BLaER1 (cell line): Measurements from ENCODE around the gene ZNF396.

Experiments used
- H3K27ac ChIP-seq: shearing (Covaris generic); formaldehyde crosslinking; 2 replicates; pipeline ENCODE4 v1.8.1; 2022
- H3K27me3 ChIP-seq: shearing (Covaris generic); formaldehyde crosslinking; 2 replicates; pipeline ENCODE4 v1.8.1; 2022
- H3K36me3 ChIP-seq: shearing (Covaris generic); formaldehyde crosslinking; 2 replicates; pipeline ENCODE4 v1.8.1; 2022
- H3K4me1 ChIP-seq: shearing (Covaris generic); formaldehyde crosslinking; 2 replicates; pipeline ENCODE4 v1.8.1; 2022
- H3K4me2 ChIP-seq: shearing (Covaris generic); formaldehyde crosslinking; 2 replicates; pipeline ENCODE4 v1.8.1; 2022
- H3K4me3 ChIP-seq: shearing (Covaris generic); formaldehyde crosslinking; 2 replicates; pipeline ENCODE4 v1.8.1; 2022
- H3K9ac ChIP-seq: shearing (Covaris generic); formaldehyde crosslinking; 2 replicates; pipeline ENCODE4 v1.8.1; 2022
- H3K9me3 ChIP-seq: shearing (Covaris generic); formaldehyde crosslinking; 2 replicates; pipeline ENCODE4 v1.8.1; 2022
- H4K20me1 ChIP-seq: shearing (Covaris generic); formaldehyde crosslinking; 2 replicates; pipeline ENCODE4 v1.8.1; 2022
- Cebpa-rat ChIP-seq: shearing (Covaris generic); IDR thresholded peaks from 2 replicates; pipeline ENCODE4 v1.8.1; 2022

Gene ZNF396

DNA sequence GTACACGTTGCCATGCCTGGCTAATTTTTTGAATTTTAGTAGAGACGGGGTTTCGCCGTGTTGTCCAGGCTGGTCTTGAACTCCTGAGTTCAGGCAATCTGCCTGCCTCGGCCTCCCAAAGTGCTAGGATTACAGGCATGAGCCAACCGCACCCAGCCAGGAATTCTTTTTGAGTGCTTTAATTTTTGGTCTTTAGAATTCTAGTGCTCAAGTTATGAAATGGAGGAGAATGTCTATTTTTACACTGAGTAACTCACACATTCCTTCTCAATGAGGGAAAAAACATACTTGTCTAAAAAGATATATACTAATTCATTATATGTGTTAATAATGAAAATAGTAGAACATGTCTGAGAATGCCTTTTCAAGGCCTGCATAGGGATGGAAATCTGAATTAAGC, 8.5 kb downstream of the ZNF396 start:
- Histone ChIP-seq H4K20me1 (no peaks in the 10 kb centered on the region), H3K27ac (no peak overlapping the region), H3K27me3 (no peaks in the 10 kb centered on the region), H3K4me2 (no peak overlapping the region), H3K4me3 (no peak overlapping the region), H3K4me1 (no peaks in the 10 kb centered on the region), H3K36me3 (no peaks in the 10 kb centered on the region), H3K9me3 (no peaks in the 10 kb centered on the region), H3K9ac (no peak overlapping the region)
- no peak for TF ChIP-seq Cebpa-rat

DNA sequence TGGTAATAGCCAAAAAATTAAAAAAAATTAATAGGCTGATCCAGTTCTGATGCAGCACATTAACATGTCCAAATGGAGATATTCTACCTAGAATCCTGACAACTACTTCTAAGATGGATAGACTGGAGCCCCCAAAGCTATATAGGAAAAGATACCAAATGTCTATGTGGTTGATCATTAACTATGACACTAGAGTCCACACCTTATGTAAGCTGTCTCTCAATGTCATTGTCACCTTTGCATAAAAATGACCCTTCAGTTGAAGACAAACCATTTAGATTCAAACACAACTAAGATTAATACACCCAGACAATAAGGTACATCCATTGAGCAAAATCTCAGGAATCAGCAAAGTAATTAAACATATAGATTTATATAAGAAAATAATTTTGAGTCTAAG, 14.6 kb downstream of the ZNF396 start:
- Histone ChIP-seq H3K36me3 (no peaks in the 10 kb centered on the region), H3K9ac (no peak overlapping the region), H3K4me3 (no peak overlapping the region), H4K20me1 (no peaks in the 10 kb centered on the region), H3K9me3 (no peaks in the 10 kb centered on the region), H3K4me1 (no peaks in the 10 kb centered on the region), H3K27ac (no peak overlapping the region), H3K27me3 (no peaks in the 10 kb centered on the region), H3K4me2 (no peak overlapping the region)
- TF ChIP-seq Cebpa-rat = no peak

DNA sequence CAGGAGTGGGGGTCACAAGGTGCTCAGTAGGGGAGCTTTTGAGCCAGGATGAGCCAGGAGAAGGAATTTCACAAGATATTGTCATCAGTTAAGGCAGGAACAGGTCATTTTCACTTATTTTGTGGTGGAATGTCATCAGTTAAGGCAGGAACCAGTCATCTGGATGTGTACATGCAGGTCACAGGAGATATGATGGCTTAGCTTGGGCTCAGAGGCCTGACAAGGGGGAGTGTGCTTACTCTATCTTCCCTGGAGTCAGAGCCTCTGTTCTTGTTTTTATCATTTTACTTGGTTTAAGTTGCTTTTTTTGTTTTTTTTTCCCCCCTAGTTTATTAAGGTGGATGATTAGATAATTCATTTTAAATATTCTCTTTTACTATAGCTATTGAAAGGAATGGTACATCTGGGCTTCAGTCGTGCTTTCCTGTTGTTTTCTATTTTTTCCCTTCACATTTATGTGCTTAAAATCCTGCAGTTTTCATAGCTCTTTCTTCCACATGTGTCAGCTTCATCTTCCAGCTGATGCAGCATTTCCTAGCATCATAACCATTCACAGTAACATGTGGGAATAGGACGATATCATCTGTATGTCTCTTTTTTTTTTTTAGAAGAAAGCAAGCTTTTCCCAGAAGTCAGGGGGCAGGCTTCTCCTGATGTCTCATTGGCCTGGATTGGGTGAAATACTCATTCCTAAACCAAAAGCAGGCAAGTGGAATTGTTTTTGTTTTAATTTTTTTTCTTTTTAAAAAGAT, 15.4 kb downstream of the ZNF396 start:
- Histone ChIP-seq H4K20me1 (no peaks in the 10 kb centered on the region), H3K27me3 (no peaks in the 10 kb centered on the region), H3K9me3 (no peaks in the 10 kb centered on the region), H3K9ac (no peak overlapping the region), H3K4me1 (no peaks in the 10 kb centered on the region), H3K4me2 (no peak overlapping the region), H3K27ac (no peak overlapping the region), H3K4me3 (no peak overlapping the region), H3K36me3 (no peaks in the 10 kb centered on the region)
- TF ChIP-seq Cebpa-rat = no peak

DNA sequence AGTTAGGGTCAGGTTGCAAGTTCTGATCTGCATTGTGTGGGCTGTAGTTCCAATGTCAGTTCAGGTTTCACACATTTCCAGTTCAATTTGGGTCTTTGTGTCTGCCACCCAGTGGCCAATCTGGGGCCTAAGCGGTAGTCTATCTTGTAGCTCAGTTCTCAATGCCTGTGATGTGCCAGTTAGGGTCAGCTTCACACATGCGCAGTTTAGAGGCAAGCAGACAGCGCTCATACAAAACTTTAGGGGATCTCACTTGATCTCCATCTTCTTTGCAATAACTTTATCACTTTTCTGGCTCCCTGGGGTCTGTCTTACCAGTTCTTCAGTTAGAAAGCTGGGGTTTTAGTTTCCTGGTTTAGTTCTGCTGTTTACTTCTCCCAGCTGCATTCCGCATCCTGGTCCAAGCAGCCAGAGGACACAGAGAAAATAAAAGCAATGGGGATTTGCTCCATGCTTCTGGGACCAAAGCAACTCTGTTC, 22.0 kb downstream of the ZNF396 start:
- H3K4me2 ChIP-seq = no peak overlapping the region
- H3K9me3 ChIP-seq = peaks cover 25% of the 10 kb centered on the region
- no peaks in the 10 kb centered on the region for H4K20me1 ChIP-seq
- no peaks in the 10 kb centered on the region for H3K27me3 ChIP-seq
- no peak overlapping the region for H3K4me3 ChIP-seq
- no peak overlapping the region for H3K9ac ChIP-seq
- no peak overlapping the region for H3K27ac ChIP-seq
- H3K36me3 ChIP-seq = 0 out of 2 replicates have a peak, but pooled peaks cover 5% of the 10 kb centered on the region
- H3K4me1 ChIP-seq = no peaks in the 10 kb centered on the region
- TF ChIP-seq Cebpa-rat = no peak

DNA sequence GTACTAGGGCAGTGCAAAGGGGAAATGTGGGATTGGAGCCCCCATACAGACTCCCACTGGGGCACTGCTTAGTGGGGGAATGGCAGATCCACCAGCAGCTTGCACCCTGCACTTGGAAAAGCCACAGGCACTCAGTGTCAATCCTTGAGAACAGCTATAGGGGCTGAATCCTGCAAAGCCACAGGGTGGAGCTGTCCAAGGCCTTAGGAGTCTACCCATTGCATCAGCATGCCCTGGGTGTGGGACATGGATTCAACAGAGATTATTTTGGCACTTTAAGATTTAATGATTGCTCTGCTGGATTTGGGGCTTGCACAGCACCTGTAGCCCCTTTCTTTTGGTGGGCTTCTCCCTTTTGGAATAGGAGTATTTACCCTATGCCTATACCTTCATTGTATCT, 24.4 kb downstream of the ZNF396 start:
- Histone ChIP-seq H4K20me1 (no peaks in the 10 kb centered on the region), H3K9me3 (peaks cover 25% of the 10 kb centered on the region), H3K4me1 (no peaks in the 10 kb centered on the region), H3K36me3 (0 out of 2 replicates have a peak, but pooled peaks cover 5% of the 10 kb centered on the region), H3K27me3 (no peaks in the 10 kb centered on the region), H3K27ac (no peak overlapping the region), H3K9ac (no peak overlapping the region), H3K4me3 (no peak overlapping the region), H3K4me2 (no peak overlapping the region)
- no peak for TF ChIP-seq Cebpa-rat

DNA sequence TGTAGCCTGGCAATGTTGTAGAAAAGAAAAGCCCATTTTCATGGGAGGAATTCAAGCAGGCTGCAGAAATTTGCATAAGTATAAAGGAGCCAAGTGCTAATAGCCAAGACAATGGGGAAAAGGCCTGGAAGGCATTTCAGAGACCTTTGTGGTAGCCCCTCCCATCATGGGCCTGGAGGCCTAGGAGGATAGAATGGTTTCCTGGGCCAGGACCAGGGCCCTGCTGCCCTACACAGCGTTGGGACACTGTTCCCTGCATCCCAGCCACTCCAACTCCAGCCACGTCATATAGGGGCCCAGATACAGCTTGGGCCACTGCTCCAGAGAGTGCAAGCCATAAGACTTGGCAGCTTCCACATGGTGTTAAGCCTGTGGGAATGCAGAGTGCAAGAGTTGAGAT, 24.9 kb downstream of the ZNF396 start:
- no peaks in the 10 kb centered on the region for H3K27me3 ChIP-seq
- no peak overlapping the region for H3K9ac ChIP-seq
- 0 out of 2 replicates have a peak, but pooled peaks cover 5% of the 10 kb centered on the region for H3K36me3 ChIP-seq
- no peak overlapping the region for H3K27ac ChIP-seq
- no peak overlapping the region for H3K4me2 ChIP-seq
- TF ChIP-seq Cebpa-rat = no peak
- H3K4me3 ChIP-seq = no peak overlapping the region
- H4K20me1 ChIP-seq = no peaks in the 10 kb centered on the region
- H3K9me3 ChIP-seq = peaks cover 25% of the 10 kb centered on the region
- no peaks in the 10 kb centered on the region for H3K4me1 ChIP-seq

DNA sequence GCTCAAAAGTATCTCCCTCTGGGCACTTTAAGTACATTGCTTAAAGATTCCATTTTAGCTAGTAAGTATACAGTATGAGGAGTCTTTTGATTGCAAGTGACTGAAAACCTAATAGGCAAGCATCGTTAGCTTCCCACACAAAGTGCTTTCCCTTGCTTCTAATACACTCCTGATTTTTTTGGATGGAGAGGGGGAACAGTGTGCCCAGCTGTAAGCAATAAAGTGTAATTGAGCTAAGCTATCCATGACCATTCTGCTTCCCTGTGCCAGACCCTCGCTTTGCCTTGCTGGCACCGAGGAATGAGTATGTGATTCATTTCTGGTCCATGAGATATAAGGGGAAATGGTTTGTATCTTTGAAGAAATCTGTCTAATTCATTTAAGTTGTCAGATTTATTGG, 29.1 kb downstream of the ZNF396 start:
- Histone ChIP-seq H3K36me3 (0 out of 2 replicates have a peak, but pooled peaks cover 5% of the 10 kb centered on the region), H3K9me3 (peaks cover 19% of the 10 kb centered on the region), H4K20me1 (peaks cover 11% of the 10 kb centered on the region), H3K27ac (no peak overlapping the region), H3K9ac (no peak overlapping the region), H3K4me3 (no peak overlapping the region), H3K27me3 (no peaks in the 10 kb centered on the region), H3K4me2 (no peak overlapping the region), H3K4me1 (peaks cover 27% of the 10 kb centered on the region)
- no peak for TF ChIP-seq Cebpa-rat

DNA sequence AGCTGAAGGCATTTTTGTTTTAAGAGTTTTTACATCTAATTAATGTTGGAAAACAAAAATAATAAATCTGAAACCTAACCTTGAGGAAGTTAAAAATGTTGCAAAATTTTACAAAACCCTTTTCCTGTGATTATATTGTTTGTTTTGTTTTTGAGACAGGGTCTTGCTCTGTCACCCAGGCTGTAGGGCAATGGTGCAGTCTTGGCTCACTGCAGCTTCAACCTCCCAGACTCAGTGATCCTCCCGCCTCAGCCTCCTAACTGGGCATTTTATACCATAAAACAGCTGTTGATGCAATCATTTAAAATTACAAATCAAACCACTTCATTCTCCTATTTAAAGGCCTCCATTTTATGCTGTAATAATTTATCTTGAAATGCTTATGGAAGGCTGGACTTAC, 31.2 kb downstream of the ZNF396 start:
- H3K9ac ChIP-seq = no peak overlapping the region
- TF ChIP-seq Cebpa-rat = no peak
- no peak overlapping the region for H3K4me3 ChIP-seq
- no peaks in the 10 kb centered on the region for H3K9me3 ChIP-seq
- peaks cover 31% of the 10 kb centered on the region for H4K20me1 ChIP-seq
- no peaks in the 10 kb centered on the region for H3K27me3 ChIP-seq
- peaks cover 40% of the 10 kb centered on the region for H3K4me1 ChIP-seq
- peak overlapping the region; percentile 100; the same call in 1 of the 2 replicates for H3K27ac ChIP-seq
- H3K4me2 ChIP-seq = peak overlapping the region; percentile 93
- peaks cover 17% of the 10 kb centered on the region for H3K36me3 ChIP-seq

DNA sequence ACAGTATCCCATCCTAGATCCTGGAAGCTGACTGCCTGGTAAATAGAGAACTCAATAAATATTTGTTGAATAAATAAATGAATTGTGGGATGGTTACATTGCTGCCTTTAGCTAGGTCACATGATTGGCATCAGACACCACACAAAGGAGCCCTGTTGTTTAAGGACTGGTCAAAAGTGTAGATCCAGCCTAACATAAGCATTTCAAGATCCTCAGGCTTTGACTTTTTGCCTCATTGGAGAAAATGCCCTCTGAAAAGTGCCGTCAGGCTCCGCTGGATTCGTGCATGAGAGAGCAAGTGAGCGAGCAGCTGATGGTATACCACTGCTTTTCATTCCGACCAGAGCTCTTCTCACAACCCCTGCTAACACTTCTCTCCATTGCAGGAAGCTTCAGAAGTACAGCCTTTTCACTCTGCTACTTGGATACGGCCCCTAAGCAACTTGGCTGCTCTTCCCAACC, 31.6 kb downstream of the ZNF396 start:
- Histone ChIP-seq H3K36me3 (peaks cover 22% of the 10 kb centered on the region), H3K9me3 (no peaks in the 10 kb centered on the region), H4K20me1 (peaks cover 36% of the 10 kb centered on the region), H3K4me1 (peaks cover 40% of the 10 kb centered on the region), H3K27ac (peak overlapping the region; percentile 100), H3K9ac (peak overlapping the region; percentile 60), H3K27me3 (no peaks in the 10 kb centered on the region), H3K4me2 (peak overlapping the region; percentile 93), H3K4me3 (0 out of 2 replicates have a peak overlapping the region, but pooled peaks have one; percentile 10)
- TF ChIP-seq Cebpa-rat = no peak

DNA sequence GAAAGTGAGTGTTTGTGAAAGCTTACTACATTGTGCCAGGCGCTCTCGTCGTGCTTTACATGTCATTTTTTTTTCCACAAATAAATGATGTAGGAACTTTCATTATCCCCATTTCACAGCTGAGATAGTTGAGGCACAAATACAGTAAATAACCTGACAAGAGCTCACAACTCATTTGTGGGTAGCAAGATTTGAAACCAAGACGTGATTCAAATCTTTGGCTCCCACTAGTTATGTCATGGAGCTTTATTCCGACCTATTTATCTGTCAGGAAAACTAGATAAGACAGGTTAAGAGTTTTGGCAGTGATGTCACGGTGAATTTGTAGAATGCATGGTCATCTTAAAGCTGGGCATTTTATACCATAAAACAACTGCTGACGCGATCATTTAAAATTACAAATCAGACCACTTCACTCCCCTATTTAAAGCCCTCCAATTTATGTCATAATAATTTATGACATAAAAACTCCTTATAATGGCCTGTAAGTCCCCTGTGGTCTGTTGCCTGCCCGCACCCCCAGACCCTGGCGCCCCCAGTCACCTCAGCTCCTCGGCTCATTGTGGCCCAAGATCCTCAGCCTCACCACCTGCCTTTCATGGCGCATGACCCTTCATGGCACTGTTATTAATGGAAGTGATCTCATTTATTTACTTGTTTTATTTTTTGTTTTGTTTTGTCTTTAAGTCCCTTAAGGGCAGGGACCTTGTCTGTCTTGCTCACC, 32.2 kb downstream of the ZNF396 start:
- Histone ChIP-seq H3K4me3 (peak overlapping the region; percentile 96), H3K27me3 (no peaks in the 10 kb centered on the region), H3K4me1 (peaks cover 40% of the 10 kb centered on the region), H3K36me3 (peaks cover 28% of the 10 kb centered on the region), H4K20me1 (peaks cover 42% of the 10 kb centered on the region), H3K9me3 (no peaks in the 10 kb centered on the region), H3K9ac (peak overlapping the region; percentile 99), H3K27ac (peak overlapping the region; percentile 100), H3K4me2 (peak overlapping the region; percentile 93)
- no peak for TF ChIP-seq Cebpa-rat
